Hindlimb muscle (tissue), 1 donor: ENCODE data around the gene TPRN. TPM values are rescaled to one million over a fixed set of nuclear protein-coding genes. Genes with fewer than 3 reads are reported as not detected.

ENCODE experiments used
- DNase-seq: peaks from one replicate; pipeline ENCODE4 v3.0.0-alpha.2; 2013
- polyA plus RNA-seq: library from polyadenylated mRNA; unstranded; fragments of 120-200 nt; gene quantifications from one replicate; pipeline ENCODE4 v1.2.1, GENCODE V29; 2013; ENCODE audit not compliant: insufficient read length

The TPRN gene
- polyA plus RNA-seq, 1 donor: 14.0 TPM

DNA sequence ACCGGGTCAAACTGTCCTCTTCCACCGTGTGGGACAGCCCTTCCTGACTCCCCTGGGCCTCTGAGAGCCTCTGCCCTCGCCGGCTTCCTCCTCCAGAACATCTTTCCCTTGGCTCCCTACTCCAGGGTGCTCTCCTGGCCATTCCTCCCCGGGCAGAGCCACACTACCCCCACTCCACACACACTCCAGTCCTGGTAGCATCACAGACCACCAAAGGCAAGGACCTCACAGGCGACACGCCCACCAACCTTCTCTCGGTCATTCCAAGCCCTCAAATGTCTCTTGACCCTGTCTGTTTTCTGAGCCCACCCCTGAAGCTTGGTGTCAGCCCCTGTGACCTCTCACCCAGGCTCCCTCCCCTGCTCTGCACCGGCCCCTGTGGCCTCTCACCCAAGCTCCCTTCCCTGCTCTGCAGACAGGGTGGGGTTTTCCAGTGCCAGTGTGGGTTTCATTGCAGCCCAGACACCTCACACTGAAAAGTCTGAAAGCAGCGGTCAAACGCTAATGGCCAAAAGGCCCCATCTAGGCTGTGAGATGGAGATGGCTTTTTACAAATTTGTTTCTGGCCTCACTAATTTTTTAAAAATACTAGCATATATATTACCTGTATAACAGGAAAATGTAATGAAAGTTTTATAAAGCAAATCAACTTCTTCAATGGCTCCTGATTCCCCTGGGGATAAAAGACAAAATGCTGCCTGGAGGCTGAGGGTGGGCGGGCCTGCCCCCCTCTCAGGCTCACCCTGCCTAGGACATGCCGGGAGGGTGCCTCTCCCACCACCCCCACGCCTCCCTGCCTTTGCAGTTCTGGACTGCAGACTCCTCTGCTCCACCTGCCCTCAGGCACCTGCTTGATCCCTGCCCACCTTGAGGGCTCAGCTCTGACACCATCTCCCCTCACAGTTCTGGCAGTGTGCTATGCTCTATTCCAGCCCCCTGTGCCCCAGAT, 41.2 kb downstream of the TPRN start:
- no peak for DNase-seq

GRCh38 chr9:137158625-137159024, 41.9 kb downstream of the TPRN start:
- no peak for DNase-seq

- DNase-seq: no peak
Observed at GRCh38 chr9:137157618-137158415, 42.7 kb downstream of the TPRN start.

GRCh38 chr9:137156567-137157375, 43.8 kb downstream of the TPRN start:
- no peak for DNase-seq

- no peak for DNase-seq
Observed at GRCh38 chr9:137152844-137153405, 47.6 kb downstream of the TPRN start.

- DNase-seq: no peak
Observed at GRCh38 chr9:137150617-137151457, 49.7 kb downstream of the TPRN start.

DNA sequence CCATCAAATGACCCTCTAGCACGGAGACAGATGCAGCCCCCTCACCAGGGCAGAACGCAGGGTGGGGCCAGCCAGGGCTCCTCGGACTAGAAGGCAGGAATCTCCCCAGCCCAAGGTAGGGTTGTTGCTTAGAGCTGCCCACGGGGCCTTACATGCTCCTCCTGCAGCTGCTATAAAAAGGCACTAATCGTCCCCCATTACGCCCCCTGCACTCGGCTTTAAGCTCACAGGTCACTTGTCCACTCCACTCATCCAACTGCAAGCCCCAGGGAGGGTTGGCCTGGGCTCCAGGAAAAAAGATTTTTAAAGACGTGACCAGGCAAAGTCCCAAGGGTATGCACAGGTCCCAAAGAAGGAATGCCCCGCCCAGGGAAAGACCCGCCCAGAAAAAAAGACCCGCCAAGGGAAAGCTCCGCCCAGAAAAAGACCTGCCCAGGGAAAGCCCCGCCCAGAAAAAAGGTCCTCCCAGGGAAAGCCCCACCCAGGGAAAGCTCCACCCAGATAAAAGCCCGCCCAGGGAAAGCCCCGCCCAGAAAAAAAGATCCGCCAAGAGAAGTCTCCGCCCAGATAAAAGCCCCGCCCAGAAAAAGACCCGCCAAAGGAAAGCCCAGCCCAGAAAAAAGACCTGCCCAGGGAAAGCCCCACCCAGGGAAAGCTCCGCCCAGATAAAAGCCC, 50.5 kb downstream of the TPRN start:
- DNase-seq: no peak

DNA sequence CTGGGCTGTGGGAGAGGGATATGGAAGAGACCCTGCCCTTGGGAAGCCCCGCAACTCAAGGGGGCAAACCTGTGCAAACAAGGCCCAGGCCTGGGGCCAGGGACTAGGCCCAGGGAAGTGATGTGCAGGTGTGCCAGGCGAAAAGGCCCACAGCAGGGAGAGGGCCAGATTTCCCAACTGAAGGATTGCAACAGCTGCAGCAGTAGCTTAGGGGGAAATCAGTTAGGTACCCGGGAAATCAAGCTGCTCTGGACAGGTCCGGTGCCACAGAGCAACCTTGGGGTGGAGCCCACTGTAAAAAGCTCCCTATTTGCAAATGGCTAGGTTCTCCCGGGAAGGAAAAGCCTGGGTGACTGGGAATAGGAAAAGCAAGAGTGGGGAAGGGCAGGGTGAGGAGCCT, 51.2 kb downstream of the TPRN start:
- no peak for DNase-seq

GRCh38 chr9:137148661-137149060, 51.9 kb downstream of the TPRN start:
- no peak for DNase-seq

GRCh38 chr9:137148242-137148641, 52.3 kb downstream of the TPRN start:
- DNase-seq: no peak

DNA sequence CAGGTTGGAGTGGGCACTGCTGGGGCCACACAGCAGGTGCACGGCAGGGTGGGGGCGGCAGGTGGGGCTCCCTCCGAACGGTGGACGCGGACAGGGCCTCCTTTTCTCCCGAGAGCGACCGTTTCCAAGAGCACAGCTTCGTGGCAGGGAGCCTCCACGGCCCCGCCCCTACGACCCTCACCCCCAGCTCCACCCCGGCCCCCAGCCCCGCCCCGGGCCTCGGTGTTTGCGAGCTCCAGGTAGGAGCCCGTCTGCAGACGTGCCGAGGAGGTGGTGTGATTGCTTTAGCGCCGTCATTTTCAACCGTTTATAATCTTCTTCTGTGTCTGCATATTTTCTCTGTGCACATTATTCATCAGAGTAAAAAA, 52.8 kb downstream of the TPRN start:
- DNase-seq: no peak

DNA sequence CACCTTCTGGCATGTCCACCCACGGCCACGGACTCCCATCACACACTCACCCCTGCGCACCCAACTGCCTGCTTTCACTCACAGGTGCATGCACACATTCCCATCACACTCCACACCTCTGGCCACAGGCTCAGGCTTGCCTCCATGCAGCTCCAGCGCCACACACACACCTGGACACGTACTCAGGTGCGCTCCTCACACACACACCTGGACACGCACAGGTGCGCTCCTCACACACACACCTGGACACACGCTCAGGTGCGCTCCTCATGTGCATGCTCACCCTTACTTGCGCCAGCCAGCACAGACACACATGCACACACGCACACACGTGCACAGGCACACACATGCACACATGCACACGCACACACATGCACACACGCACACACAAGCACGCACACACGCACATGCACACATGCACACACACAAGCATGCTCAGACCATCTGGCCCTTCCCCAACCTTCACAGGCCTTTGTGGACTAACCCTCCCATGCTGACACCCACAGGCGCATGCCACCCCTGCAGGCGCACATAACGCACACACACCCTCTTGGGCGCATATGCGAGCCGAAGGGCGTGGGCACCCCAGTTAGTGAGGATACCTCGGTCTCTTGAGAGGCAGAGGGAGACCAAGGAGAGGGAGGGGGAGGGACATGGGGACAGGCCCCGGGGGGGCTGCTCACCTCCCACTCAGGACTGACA, 53.3 kb downstream of the TPRN start:
- no peak for DNase-seq

DNA sequence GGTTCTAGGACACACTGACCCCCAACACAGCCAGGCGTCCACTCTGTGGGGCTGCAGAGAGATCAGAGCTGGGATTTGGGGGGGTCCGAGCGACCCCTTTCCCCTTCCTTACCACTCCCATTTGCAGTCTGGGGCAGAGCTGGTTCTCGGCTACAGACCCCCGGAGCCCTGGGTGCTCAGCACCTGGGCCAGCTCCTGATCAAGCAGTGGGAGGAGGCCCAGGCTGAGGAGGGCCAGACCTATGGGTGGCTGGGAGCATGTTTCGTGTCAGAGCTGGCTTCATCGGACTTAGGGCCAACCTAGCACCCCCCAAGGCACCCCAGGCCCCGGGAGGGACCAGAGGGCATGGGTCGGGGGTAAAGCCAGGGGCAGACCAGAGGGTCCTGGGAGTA, 54.0 kb downstream of the TPRN start:
- no peak for DNase-seq

GRCh38 chr9:137145731-137146526, 54.6 kb downstream of the TPRN start:
- no peak for DNase-seq

DNA sequence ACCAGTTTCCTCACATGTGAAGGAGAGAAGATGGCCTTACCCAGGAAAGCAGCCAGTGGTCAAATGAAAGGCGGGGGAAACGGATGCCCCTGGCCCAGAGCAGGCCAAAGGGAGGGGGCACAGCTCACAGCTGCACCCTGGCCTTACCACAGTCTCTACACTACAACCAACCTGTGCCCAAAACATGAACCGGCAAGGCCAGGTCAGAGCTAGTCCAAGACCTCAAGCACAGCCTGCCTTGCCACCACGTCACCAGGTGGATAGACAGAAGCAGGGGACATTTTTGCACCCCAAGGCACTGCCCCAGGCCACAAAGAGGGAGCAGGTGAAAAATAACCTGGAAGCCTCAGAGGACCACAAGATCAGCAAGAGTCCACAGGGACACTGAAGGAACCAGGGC, 57.1 kb downstream of the TPRN start:
- no peak for DNase-seq

- DNase-seq: no peak
Observed at GRCh38 chr9:137141976-137142936, 58.3 kb downstream of the TPRN start.
